GM21528 (cell line): Measurements from ENCODE around the gene FCN1.

ENCODE experiments used
- ATAC-seq: cut with Tn5 transposase; IDR thresholded peaks from one replicate; pipeline ENCODE4 v1.9.1; 2021; ENCODE audit warnings: mild to moderate bottlenecking, moderate library complexity; ENCODE audit not compliant: unreplicated experiment, low FRiP score

FCN1 gene

GRCh38 chr9:134881313-134881670 lies 36.4 kb downstream of the FCN1 start:
- no peak for ATAC-seq

GRCh38 chr9:134880484-134881312 lies 37.0 kb downstream of the FCN1 start, which contains the start of gene FCN2:
Gene FCN2, plus strand, starts transcription at chr9:134880810. Its CDS starts 12 bp downstream, at chr9:134880822.
- ATAC-seq, result no peak

GRCh38 chr9:134879664-134880483 lies 37.8 kb downstream of the FCN1 start:
- no peak for ATAC-seq

GRCh38 chr9:134877541-134877940 lies 40.2 kb downstream of the FCN1 start:
- no peak for ATAC-seq

GRCh38 chr9:134875371-134875770 lies 42.3 kb downstream of the FCN1 start:
- ATAC-seq, result no peak

- ATAC-seq, result no peak
Observed at GRCh38 chr9:134872482-134873231, 45.1 kb downstream of the FCN1 start.

- ATAC-seq, result no peak
Observed at GRCh38 chr9:134871697-134872340, 45.9 kb downstream of the FCN1 start.

- no peak for ATAC-seq
Observed at GRCh38 chr9:134870746-134871662, 46.7 kb downstream of the FCN1 start.

- ATAC-seq, result no peak
Observed at GRCh38 chr9:134870301-134870694, 47.4 kb downstream of the FCN1 start.

- no peak for ATAC-seq
Observed at GRCh38 chr9:134869554-134870300, 48.0 kb downstream of the FCN1 start.

GRCh38 chr9:134868751-134869553 lies 48.8 kb downstream of the FCN1 start:
- ATAC-seq, result no peak

- ATAC-seq, result no peak
Observed at GRCh38 chr9:134867917-134868750, 49.6 kb downstream of the FCN1 start.

GRCh38 chr9:134864821-134865190 lies 52.9 kb downstream of the FCN1 start:
- no peak for ATAC-seq

- ATAC-seq, result no peak
Observed at GRCh38 chr9:134863941-134864820, 53.5 kb downstream of the FCN1 start.

GRCh38 chr9:134863306-134863902 lies 54.3 kb downstream of the FCN1 start:
- ATAC-seq, result no peak
